GM12878 (cell line): ENCODE results near the gene PRKAR2B. TPM values are rescaled to one million over a fixed set of nuclear protein-coding genes. Genes with fewer than 3 reads are reported as not detected.

Source experiments
- ATAC-seq: fragments of 200-7000 bp; cut with Tn5 transposase; 3 replicates; pipeline ENCODE4 v1.9.1; 2020; ENCODE audit warnings: mild to moderate bottlenecking, moderate library complexity
- BruUV-seq: library from RNA; stranded (reverse); fragments of 400-500 nt; replicated peaks from 2 replicates; lab custom pipeline; 2021; lab: Mats Ljungman, UMichigan
- CTCF ChIA-PET: fragments of 300-600 bp; sonication (Branson Sonifier 250); formaldehyde crosslinking; extraction: SDS; loops from one replicate; lab custom pipeline; 2021; ENCODE audit warnings: inconsistent platforms; lab: Yijun Ruan, JAX
- POLR2A ChIA-PET: fragments of 350-600 bp; formaldehyde crosslinking; extraction: SDS; loops from one replicate; lab custom pipeline; 2021; ENCODE audit warnings: inconsistent platforms; lab: Charles Lee
- RAD21 ChIA-PET: fragments of 300-600 bp; sonication (Branson Sonifier 250); formaldehyde crosslinking; loops from one replicate; lab custom pipeline; 2023; ENCODE audit warnings: antibody characterized with exemption; ENCODE audit not compliant: unreplicated experiment; lab: Charles Lee
- SMC1A ChIA-PET: fragments of 300-600 bp; sonication (Branson Sonifier 250); formaldehyde crosslinking; loops from one replicate; lab custom pipeline; 2023; ENCODE audit not compliant: unreplicated experiment, uncharacterized antibody; lab: Charles Lee
- DNase-seq: peaks from one replicate; pipeline ENCODE4 v3.0.0-alpha.2; 2011; ENCODE audit warnings: low read depth, low spot score
- FAIRE-seq: peaks from 3 replicates; lab custom pipeline; 2011; peaks lifted over from hg19 to GRCh38; lab: Jason Lieb, UNC
- H2AFZ ChIP-seq: 2 replicates; pipeline ENCODE4 v1.6.0; 2011; ENCODE audit warnings: low read depth, low read length, control low read depth; ENCODE audit not compliant: control insufficient read depth
- H3K27ac ChIP-seq: 2 replicates; pipeline ENCODE4 v1.5.1; 2011; ENCODE audit warnings: control low read depth; ENCODE audit not compliant: control insufficient read depth, insufficient read depth
- H3K27me3 ChIP-seq, 2 experiments: replicated peaks in 1 of 2; 2 replicates each; pipeline versions ENCODE4 v1.6.0 to v1.6.1; 2011; ENCODE audit warnings: low read length in 1 of 2; ENCODE audit not compliant: control insufficient read depth in 2 of 2, insufficient read depth in 2 of 2
- H3K36me3 ChIP-seq, 2 experiments: 2 replicates each; pipeline ENCODE4 v1.5.1; 2011; ENCODE audit warnings: low read length in 1 of 2; ENCODE audit not compliant: control insufficient read depth in 2 of 2, insufficient read depth in 2 of 2
- H3K4me1 ChIP-seq: 2 replicates; pipeline ENCODE4 v1.6.1; 2011; ENCODE audit warnings: mild to moderate bottlenecking, low read length, moderate library complexity, mixed read lengths; ENCODE audit not compliant: control insufficient read depth, insufficient read depth
- H3K4me2 ChIP-seq: 2 replicates; pipeline ENCODE4 v1.6.0; 2011; ENCODE audit warnings: control low read depth; ENCODE audit not compliant: control insufficient read depth, insufficient read depth
- H3K4me3 ChIP-seq: fragments of 200-600 bp; sonication (generic); 2 replicates; pipeline ENCODE4 v1.5.1; 2016
- H3K79me2 ChIP-seq: 2 replicates; pipeline ENCODE4 v1.6.0; 2011; ENCODE audit warnings: low read length; ENCODE audit not compliant: control insufficient read depth, insufficient read depth
- H3K9ac ChIP-seq: 2 replicates; pipeline ENCODE4 v1.8.0; 2011; ENCODE audit warnings: low read length, control low read depth, mixed read lengths; ENCODE audit not compliant: control insufficient read depth, insufficient read depth
- H3K9me3 ChIP-seq: replicated peaks from 3 replicates; pipeline ENCODE4 v1.5.1; 2011; ENCODE audit warnings: mild to moderate bottlenecking, low read length; ENCODE audit not compliant: control insufficient read depth, insufficient read depth
- H4K20me1 ChIP-seq: 2 replicates; pipeline ENCODE4 v1.6.0; 2011; ENCODE audit not compliant: control insufficient read depth, insufficient read depth
- EGR1 ChIP-seq, 2 experiments: IDR thresholded peaks; 1 replicate in 1 of 2; 2 replicates in 1 of 2; pipeline ENCODE4 v1.6.1; 2011 to 2012; ENCODE audit warnings: low read depth in 2 of 2, low read length in 2 of 2, borderline replicate concordance in 1 of 2, mild to moderate bottlenecking in 1 of 2, moderate library complexity in 1 of 2
- HCFC1 ChIP-seq: fragments of 150-350 bp; IDR thresholded peaks from 2 replicates; pipeline ENCODE4 v1.6.1; 2014; ENCODE audit warnings: low read length
- POLR2A ChIP-seq: IDR thresholded peaks from 2 replicates; pipeline ENCODE4 v1.6.1; 2011; ENCODE audit warnings: low read depth, mild to moderate bottlenecking, low read length
- RB1 ChIP-seq: fragments of 450-650 bp; formaldehyde crosslinking; IDR thresholded peaks from 2 replicates; pipeline ENCODE4 v1.6.1; 2017; ENCODE audit warnings: mild to moderate bottlenecking, borderline replicate concordance
- ZBTB4 ChIP-seq: fragments of 450-650 bp; formaldehyde crosslinking; IDR thresholded peaks from 2 replicates; pipeline ENCODE4 v1.4.0; 2022; ENCODE audit warnings: mild to moderate bottlenecking, moderate library complexity
- WGBS: methylation state at CpG from one replicate; pipeline ENCODE4 v1.1.6; 2016; ENCODE audit warnings: low lambda C conversion rate; ENCODE audit not compliant: insufficient replicate concordance, insufficient coverage; ENCODE audit errors: missing lambda C conversion rate; 5-methylcytosine and 5-hydroxymethylcytosine counted together
- in situ Hi-C: fragments of 300-500 bp; cut with MboI; formaldehyde crosslinking; loops from 9 replicates; pipeline ENCODE4 v1.14.3; 2018; ENCODE audit warnings: mixed read lengths
- intact Hi-C: fragments of 100-400 bp; cut with micrococcal nuclease; formaldehyde crosslinking; loops from one replicate; pipeline ENCODE4 v1.14.2; 2022; ENCODE audit not compliant: unreplicated experiment
- polyA plus RNA-seq, 11 experiments: library from polyadenylated mRNA; depleted of rRNA in 4 of 11; unstranded in 6 of 11; stranded (reverse) in 5 of 11; fragments of >200 nt; fragmentation: Nextera tagmentation in 4 of 11; fragmentation: Illumina TruSeq in 1 of 11; extraction: Ambion mirVana in 4 of 11; extraction: Trizol in 1 of 11; gene quantifications; 1 replicate in 1 of 11; 2 replicates in 10 of 11; pipeline versions ENCODE4 v1.2.1 to v1.2.3, GENCODE V29; 2011 to 2016; ENCODE audit warnings: inconsistent platforms in 2 of 11, missing spikeins in 2 of 11, low read depth in 1 of 11
- total RNA-seq, 4 experiments: library from RNA; depleted of rRNA in 3 of 4; stranded (reverse); fragments of >200 nt in 3 of 4; fragmentation: Illumina TruSeq in 1 of 4; extraction: Trizol in 1 of 4; gene quantifications; 2 replicates each; pipeline versions ENCODE4 v1.2.1 to v1.2.3, GENCODE V29; 2013 to 2021

The PRKAR2B gene
- total and polyA plus RNA-seq, 10 of the 15 experiments (the other 5 are each of a cell fraction or from before 2014, with no cell fraction given): 0.01 to 0.18 (median 0.04) TPM; not detected in 4

GRCh38 chr7:107206136-107206535, 161.6 kb downstream of the PRKAR2B start:
- Histone ChIP-seq H3K27me3 (no peaks in the 10 kb centered on the region), H3K79me2 (no peaks in the 10 kb centered on the region), H3K4me2 (no peak overlapping the region), H3K36me3 (peaks cover 2 to 10% of the 10 kb centered on the region in 2 experiments; a peak in 3 of 4 replicates), H3K4me3 (no peak overlapping the region), H4K20me1 (no peaks in the 10 kb centered on the region), H2AFZ (no peak overlapping the region), H3K9ac (no peak overlapping the region), H3K9me3 (no peaks in the 10 kb centered on the region)
- POLR2A ChIA-PET: no interaction called here
- intact Hi-C loops: no loop called here
- DNase-seq: no peak
- CTCF ChIA-PET: interaction anchor here (0.6 to 1.9 kb wide), 3 partner anchors 12 to 295 kb away, joined by 3 to 7 read pairs (median 3); no protein-coding TSS in a partner anchor
- in situ Hi-C loops: loop anchor here (10.0 kb wide), 1 partner anchor 519 kb away; no protein-coding TSS in a partner anchor
- RAD21 ChIA-PET: interaction anchor here (1.1 kb wide), 1 partner anchor 37 kb away, joined by 5 read pairs; the partner anchor contains the start of gene HBP1
- no TSS peak for BruUV-seq
- SMC1A ChIA-PET: interaction anchor here (0.8 to 1.1 kb wide), 3 partner anchors 14 to 181 kb away, joined by 3 read pairs; no protein-coding TSS in a partner anchor
- TF ChIP-seq RB1 (no peak), HCFC1 (no peak), POLR2A (no peak), EGR1 (IDR thresholded peaks at IDR 0.05; ENCODE audit: borderline replicate concordance in 1 of 2, low read depth in 2 of 2, low read length in 2 of 2) (no peak), ZBTB4 (CRISPR knock-in tag) (no peak)
- TF ChIP-seq, all 136 proteins: peak for 0
- 99% methylated on average over 6 of the region's 6 CpGs for WGBS
- H3K27ac ChIP-seq: no peak overlapping the region
- FAIRE-seq (no peak), ATAC-seq (no peak)
- no peaks in the 10 kb centered on the region for H3K4me1 ChIP-seq
